Islet precursor cell (in vitro differentiated cells): ENCODE measurements around the gene PSMD1.
"Not testable (repeated sequence)": the region's sequence is repeated elsewhere in the genome, so short reads cannot be mapped to it uniquely, and the experiment has no call there.

ENCODE experiments used
- DNase-seq: peaks from one replicate; pipeline ENCODE4 v3.0.0-alpha.2; 2018

PSMD1 gene

GRCh38 chr2:231056453-231057416 lies at the start of gene PSMD1:
PSMD1 (plus strand) TSS chr2:231056867; CDS start chr2:231057026, 159 bp downstream.
- DNase-seq, result peak; percentile 94

- DNase-seq, result no peak
Observed at GRCh38 chr2:231007286-231008098, 49.2 kb upstream of the PSMD1 start.

GRCh38 chr2:231008131-231008530 lies 48.5 kb upstream of the PSMD1 start:
- no peak for DNase-seq

GRCh38 chr2:231009236-231009919 lies 47.3 kb upstream of the PSMD1 start:
- no peak for DNase-seq

GRCh38 chr2:231010201-231010730 lies 46.4 kb upstream of the PSMD1 start:
- DNase-seq, result no peak

- no peak for DNase-seq
Observed at GRCh38 chr2:231011526-231011925, 45.1 kb upstream of the PSMD1 start.

- DNase-seq, result no peak
Observed at GRCh38 chr2:231012463-231012862, 44.2 kb upstream of the PSMD1 start.

GRCh38 chr2:231013820-231014219 lies 42.8 kb upstream of the PSMD1 start:
- DNase-seq, result no peak

- DNase-seq, result no peak
Observed at GRCh38 chr2:231015478-231015877, 41.2 kb upstream of the PSMD1 start.

- no peak for DNase-seq
Observed at GRCh38 chr2:231015926-231016325, 40.7 kb upstream of the PSMD1 start.

- no peak for DNase-seq
Observed at GRCh38 chr2:231016566-231017230, 40.0 kb upstream of the PSMD1 start.

GRCh38 chr2:231017231-231017598 lies 39.5 kb upstream of the PSMD1 start:
- DNase-seq, result no peak

- no peak for DNase-seq
Observed at GRCh38 chr2:231018184-231018583, 38.5 kb upstream of the PSMD1 start.

- DNase-seq, result not testable (repeated sequence)
Observed at GRCh38 chr2:231025059-231025458, 31.6 kb upstream of the PSMD1 start.

- DNase-seq, result no peak
Observed at GRCh38 chr2:231028889-231029288, 27.8 kb upstream of the PSMD1 start.

- DNase-seq, result no peak
Observed at GRCh38 chr2:231029563-231029962, 27.1 kb upstream of the PSMD1 start.

- DNase-seq, result no peak
Observed at GRCh38 chr2:231030725-231031124, 25.9 kb upstream of the PSMD1 start.

GRCh38 chr2:231032575-231033140 lies 24.0 kb upstream of the PSMD1 start:
- no peak for DNase-seq

GRCh38 chr2:231033147-231034132 lies 23.2 kb upstream of the PSMD1 start:
- DNase-seq, result no peak

GRCh38 chr2:231034291-231034882 lies 22.3 kb upstream of the PSMD1 start:
- no peak for DNase-seq
